ENCODE measurements around the gene CAMK4. TPM values are rescaled to one million over a fixed set of nuclear protein-coding genes. Genes with fewer than 3 reads are reported as not detected.

CAMK4 gene
- total RNA-seq, 4 donors from 2014 or later, result 0.45 to 2.5 (median 1.4) TPM

DNA sequence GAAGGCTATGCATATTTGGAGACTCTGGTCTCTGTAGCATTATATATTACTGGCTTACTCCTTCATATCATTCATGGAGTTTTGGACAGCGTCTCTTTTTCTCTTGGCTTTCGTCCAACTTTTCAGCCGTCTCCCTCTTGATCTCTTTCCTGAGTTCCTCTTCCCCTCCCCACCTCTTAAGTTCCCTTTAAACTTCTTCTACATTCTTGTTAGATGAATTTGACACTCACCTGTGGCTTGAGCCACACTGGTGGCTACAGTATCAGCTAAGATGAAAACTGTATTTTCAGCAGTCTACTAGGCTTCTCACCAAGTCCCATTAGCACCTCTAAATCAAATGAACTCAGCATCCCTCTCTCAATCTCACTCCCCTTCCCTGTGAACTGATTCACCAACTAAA, 160.0 kb downstream of the CAMK4 start:
- H3K9me3 ChIP-seq, result no peaks in the 10 kb centered on the region
- no peaks in the 10 kb centered on the region for H3K27me3 ChIP-seq
- H3K4me1 ChIP-seq, result no peaks in the 10 kb centered on the region
- H3K36me3 ChIP-seq, result no peaks in the 10 kb centered on the region
- 8 to 9% methylated on average over 3 of the region's 3 CpGs for WGBS, 2 donors
- intact Hi-C loops (cut with DNase I), result no loop called here
- no peak for TF ChIP-seq POLR2A (IDR thresholded peaks at IDR 0.05)
- TF ChIP-seq, protein P1, sequence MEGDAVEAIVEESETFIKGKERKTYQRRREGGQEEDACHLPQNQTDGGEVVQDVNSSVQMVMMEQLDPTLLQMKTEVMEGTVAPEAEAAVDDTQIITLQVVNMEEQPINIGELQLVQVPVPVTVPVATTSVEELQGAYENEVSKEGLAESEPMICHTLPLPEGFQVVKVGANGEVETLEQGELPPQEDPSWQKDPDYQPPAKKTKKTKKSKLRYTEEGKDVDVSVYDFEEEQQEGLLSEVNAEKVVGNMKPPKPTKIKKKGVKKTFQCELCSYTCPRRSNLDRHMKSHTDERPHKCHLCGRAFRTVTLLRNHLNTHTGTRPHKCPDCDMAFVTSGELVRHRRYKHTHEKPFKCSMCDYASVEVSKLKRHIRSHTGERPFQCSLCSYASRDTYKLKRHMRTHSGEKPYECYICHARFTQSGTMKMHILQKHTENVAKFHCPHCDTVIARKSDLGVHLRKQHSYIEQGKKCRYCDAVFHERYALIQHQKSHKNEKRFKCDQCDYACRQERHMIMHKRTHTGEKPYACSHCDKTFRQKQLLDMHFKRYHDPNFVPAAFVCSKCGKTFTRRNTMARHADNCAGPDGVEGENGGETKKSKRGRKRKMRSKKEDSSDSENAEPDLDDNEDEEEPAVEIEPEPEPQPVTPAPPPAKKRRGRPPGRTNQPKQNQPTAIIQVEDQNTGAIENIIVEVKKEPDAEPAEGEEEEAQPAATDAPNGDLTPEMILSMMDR (IDR thresholded peaks at IDR 0.05), result no peak
- H3K4me3 ChIP-seq (replicated peaks in 1 of 3), result no peak overlapping the region
- no peak overlapping the region for H3K27ac ChIP-seq
- DNase-seq, result no peak

DNA sequence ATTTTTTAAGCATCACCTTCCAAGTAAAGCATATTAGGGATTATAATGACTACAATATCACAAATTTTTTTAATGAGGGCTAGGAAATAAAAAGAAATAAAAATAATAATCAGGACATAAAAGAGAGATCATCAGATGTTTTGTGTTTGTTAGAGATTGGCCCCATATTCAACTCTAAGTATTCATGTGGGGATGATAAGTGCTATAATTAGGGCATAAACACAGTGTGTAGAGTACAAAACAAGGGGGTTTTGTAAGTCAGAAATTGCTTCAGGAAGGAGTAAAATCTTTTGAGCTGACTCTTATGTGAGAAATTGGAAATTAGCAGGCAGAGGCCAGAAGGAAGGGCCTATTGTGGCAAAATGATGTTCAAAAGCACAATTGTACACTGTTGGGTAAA, 160.9 kb downstream of the CAMK4 start:
- no peak overlapping the region for H3K4me3 ChIP-seq (replicated peaks in 1 of 3)
- no peak for TF ChIP-seq POLR2A (IDR thresholded peaks at IDR 0.05)
- TF ChIP-seq, protein P1 (IDR thresholded peaks at IDR 0.05), result no peak
- DNase-seq, result no peak
- no peaks in the 10 kb centered on the region for H3K4me1 ChIP-seq
- H3K27me3 ChIP-seq, result no peaks in the 10 kb centered on the region
- intact Hi-C loops (cut with DNase I), result no loop called here
- no peak overlapping the region for H3K27ac ChIP-seq
- no peaks in the 10 kb centered on the region for H3K9me3 ChIP-seq
- H3K36me3 ChIP-seq, result no peaks in the 10 kb centered on the region

DNA sequence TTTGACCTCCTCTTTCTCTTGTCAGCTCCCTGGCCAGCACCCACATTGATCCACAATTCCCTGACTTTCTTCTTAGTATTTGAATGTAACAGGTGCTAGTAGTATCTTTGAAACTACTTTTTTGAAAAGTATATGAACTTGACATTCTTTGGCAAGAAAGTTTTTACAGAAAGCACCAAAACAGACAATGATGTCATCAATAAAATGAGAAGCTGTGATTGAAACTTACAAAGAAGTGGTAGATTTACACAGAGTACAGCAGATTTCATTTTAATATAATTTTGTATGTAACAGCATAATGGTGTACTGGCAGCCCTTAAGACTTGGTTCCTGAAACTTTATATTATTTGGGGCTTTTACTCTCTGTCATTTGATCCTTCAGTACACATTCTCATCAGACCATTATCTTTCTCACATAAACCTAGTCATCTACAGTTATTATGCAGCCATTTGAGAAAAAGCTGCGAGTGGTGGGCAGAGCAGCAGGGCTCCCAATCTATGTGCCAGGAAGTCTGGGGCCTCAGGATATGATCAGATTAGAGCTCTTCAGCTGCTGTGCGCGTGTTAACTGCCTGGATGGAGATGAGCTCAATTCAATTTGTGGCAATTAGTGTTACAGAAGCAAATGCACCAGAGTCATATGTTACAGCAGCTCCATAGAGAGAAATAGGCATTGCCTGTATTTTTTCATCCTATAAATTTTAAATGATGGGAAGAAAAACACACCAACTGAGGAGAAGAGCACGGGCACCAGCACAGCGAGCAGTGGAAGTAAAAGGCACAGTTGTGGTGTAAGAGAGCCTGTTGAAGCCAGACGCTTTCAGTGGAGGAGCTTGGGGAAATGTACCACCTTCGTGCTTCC, 162.0 kb downstream of the CAMK4 start:
- Histone ChIP-seq H3K27me3 (no peaks in the 10 kb centered on the region), H3K36me3 (no peaks in the 10 kb centered on the region), H3K27ac (no peak overlapping the region), H3K4me3 (replicated peaks in 1 of 3) (no peak overlapping the region), H3K9me3 (no peaks in the 10 kb centered on the region), H3K4me1 (no peaks in the 10 kb centered on the region)
- WGBS, 2 donors, result 73 to 81% methylated on average over 7 of the region's 7 CpGs
- intact Hi-C loops (cut with DNase I), result no loop called here
- TF ChIP-seq, protein P1 (IDR thresholded peaks at IDR 0.05), result no peak
- TF ChIP-seq POLR2A (IDR thresholded peaks at IDR 0.05), result no peak
- no peak for DNase-seq

DNA sequence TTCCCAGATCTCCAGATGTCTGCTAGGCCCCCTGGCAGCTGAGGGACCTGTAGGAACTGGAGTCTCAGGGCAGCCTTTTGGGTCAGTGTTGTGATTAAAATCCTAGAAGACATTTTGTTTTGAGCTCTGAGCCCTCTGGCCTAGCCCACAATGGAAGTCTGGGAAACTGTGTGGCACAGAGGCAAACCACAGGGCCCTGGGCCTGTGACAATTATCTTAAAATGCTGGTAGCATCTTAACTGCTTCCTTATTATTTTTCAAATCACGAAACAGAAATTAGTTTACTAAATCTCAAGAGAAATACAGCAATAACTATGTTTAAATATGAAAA, 162.6 kb downstream of the CAMK4 start:
- Histone ChIP-seq H3K27ac (no peak overlapping the region), H3K4me3 (replicated peaks in 1 of 3) (no peak overlapping the region), H3K9me3 (no peaks in the 10 kb centered on the region), H3K36me3 (no peaks in the 10 kb centered on the region), H3K4me1 (no peaks in the 10 kb centered on the region), H3K27me3 (no peaks in the 10 kb centered on the region)
- no peak for TF ChIP-seq POLR2A (IDR thresholded peaks at IDR 0.05)
- TF ChIP-seq, protein P1 (IDR thresholded peaks at IDR 0.05), result no peak
- WGBS, 2 donors, result 69 to 76% methylated on average over 1 of the region's 1 CpG
- no peak for DNase-seq
- intact Hi-C loops (cut with DNase I), result no loop called here

DNA sequence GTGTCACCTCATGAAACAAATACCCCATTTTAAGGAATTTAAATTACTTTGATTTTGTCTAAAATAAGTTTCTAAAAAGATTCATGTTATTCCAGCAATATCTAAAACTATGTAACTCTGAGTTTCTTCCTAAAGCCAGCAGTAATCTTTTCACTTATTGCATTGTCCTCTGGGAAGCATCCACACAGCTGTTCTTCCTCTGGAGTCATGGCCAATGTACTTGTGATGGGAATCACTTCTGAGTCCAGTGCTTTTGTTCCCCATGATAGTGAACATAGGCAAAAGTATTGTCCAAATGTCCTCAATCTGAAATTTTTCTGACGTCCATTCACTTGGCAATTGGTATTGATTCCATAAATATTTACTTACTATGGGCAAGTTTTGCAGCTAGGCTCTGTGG, 163.2 kb downstream of the CAMK4 start:
- 0 to 33% methylated on average over 1 of the region's 1 CpG for WGBS, 2 donors
- H3K9me3 ChIP-seq, result no peaks in the 10 kb centered on the region
- TF ChIP-seq POLR2A (IDR thresholded peaks at IDR 0.05), result no peak
- TF ChIP-seq, protein P1 (IDR thresholded peaks at IDR 0.05), result no peak
- H3K36me3 ChIP-seq, result no peaks in the 10 kb centered on the region
- intact Hi-C loops (cut with DNase I), result no loop called here
- H3K27ac ChIP-seq, result no peak overlapping the region
- no peaks in the 10 kb centered on the region for H3K27me3 ChIP-seq
- no peak overlapping the region for H3K4me3 ChIP-seq (replicated peaks in 1 of 3)
- H3K4me1 ChIP-seq, result no peaks in the 10 kb centered on the region
- DNase-seq, result no peak

All from thyroid gland (tissue), 4 donors.